ENCODE results near the gene NRF1.

The NRF1 gene

DNA sequence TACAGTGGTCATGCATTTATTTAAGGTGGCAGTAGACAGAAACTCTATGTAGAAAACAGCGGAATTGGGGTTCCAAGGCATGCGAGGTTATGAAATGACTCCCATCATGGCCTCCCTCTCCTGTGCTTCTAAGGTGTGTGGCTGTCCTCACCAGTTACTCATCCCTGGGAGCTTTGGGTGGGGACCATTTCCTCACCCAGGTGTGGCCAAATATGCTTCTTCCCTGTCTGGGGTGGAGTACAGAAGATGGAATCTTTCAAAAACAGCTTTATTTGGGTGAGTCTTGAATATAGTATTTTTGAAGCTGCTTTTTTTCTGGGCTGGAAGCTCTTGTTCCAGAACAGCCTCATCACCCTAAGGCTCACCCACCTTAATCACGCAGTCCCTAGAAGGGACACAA lies 139.0 kb downstream of the NRF1 start:
- H3K27ac Mint-ChIP-seq, result no peak overlapping the region
- no peak overlapping the region for H3K4me3 Mint-ChIP-seq
- H3K27me3 Mint-ChIP-seq, result no peaks in the 10 kb centered on the region
- H3K9me3 Mint-ChIP-seq, result no peaks in the 10 kb centered on the region
- no peaks in the 10 kb centered on the region for H3K4me1 Mint-ChIP-seq
- peaks cover 10% of the 10 kb centered on the region for H3K36me3 Mint-ChIP-seq

DNA sequence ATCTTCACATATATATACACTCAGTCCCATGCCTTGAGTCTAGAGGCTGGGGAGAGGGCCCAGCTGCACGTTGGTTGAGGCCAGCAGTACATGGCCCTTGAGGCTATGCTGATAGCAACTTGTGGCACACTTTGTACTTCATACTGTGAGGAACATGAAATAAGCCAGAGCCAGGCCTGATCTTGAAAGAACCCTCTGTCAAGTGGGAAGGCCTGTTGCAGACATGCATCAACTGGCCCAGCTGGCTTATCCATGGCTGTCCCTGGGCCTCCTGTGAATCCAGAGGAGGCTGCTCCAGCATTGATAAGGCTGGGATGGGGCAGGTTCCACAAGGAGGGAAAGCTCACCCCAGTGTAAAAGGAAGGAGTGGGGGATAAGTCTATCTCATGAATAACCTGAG lies 140.4 kb downstream of the NRF1 start:
- H3K4me1 Mint-ChIP-seq, result no peaks in the 10 kb centered on the region
- H3K36me3 Mint-ChIP-seq, result peaks cover 12% of the 10 kb centered on the region
- H3K4me3 Mint-ChIP-seq, result no peak overlapping the region
- no peaks in the 10 kb centered on the region for H3K27me3 Mint-ChIP-seq
- H3K9me3 Mint-ChIP-seq, result no peaks in the 10 kb centered on the region
- H3K27ac Mint-ChIP-seq, result no peak overlapping the region

DNA sequence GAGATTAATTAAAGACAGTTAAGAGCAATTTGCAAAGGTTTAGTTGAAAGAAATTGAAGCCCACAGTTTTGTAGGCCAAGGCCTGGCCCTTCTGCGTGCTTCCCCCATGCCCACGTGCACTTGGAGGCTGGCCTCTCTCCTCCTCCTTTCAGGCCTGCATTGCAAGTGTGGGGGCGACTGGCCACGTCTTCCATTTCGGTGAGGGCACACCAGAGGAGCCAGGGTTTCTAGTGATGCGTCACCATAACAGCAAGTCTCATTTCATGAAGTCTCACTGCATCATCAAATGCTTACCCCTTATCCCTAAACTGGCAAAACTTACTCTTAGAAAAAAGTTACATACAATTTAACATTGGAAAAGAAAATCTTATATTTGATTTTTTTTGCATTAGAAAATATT lies 141.2 kb downstream of the NRF1 start:
- Mint-ChIP-seq H3K4me1 (no peaks in the 10 kb centered on the region), H3K36me3 (peaks cover 14% of the 10 kb centered on the region), H3K27ac (no peak overlapping the region), H3K27me3 (no peaks in the 10 kb centered on the region), H3K4me3 (no peak overlapping the region), H3K9me3 (no peaks in the 10 kb centered on the region)

DNA sequence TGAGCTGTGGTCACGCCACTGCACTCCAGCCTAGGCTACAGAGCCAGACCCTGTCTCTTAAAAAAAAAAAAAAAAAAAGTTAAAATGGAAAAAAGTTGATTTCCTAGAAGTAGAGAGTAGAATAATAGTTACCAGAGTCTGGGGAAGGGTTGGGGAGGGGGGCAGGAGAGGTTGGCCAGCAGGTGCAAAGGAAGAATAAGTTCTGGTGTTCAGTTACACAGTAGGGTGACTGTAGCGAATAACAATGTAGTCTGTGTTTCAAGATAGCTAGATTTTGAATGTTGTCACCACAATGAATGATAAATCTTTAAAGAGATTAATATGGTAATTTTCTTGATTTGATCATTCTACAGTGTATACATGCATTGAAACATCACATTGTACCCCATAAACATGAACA lies 142.9 kb downstream of the NRF1 start:
- peaks cover 14% of the 10 kb centered on the region for H3K36me3 Mint-ChIP-seq
- H3K27ac Mint-ChIP-seq, result no peak overlapping the region
- no peaks in the 10 kb centered on the region for H3K27me3 Mint-ChIP-seq
- H3K4me1 Mint-ChIP-seq, result no peaks in the 10 kb centered on the region
- H3K4me3 Mint-ChIP-seq, result no peak overlapping the region
- no peaks in the 10 kb centered on the region for H3K9me3 Mint-ChIP-seq

DNA sequence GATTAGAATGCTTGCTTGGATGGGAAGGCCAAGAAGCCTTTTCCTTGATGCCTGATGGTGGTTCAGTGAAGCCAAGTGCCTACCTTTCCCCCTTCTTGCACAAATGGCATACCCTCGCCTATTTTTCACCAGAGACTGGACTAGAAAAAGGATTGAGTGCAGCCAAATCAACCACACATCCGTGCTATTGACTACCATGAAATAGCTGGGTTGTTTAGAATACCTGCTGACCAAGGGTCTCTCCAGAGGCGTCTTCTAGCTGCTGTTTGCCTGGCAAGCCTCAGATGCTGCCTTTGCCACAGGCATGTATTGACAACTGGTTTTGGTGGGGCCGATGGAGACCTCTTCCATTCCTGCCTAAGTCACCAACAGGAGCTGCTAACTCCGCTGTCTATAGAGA lies 146.5 kb downstream of the NRF1 start:
- Mint-ChIP-seq H3K9me3 (no peaks in the 10 kb centered on the region), H3K36me3 (peaks cover 8% of the 10 kb centered on the region), H3K4me3 (no peak overlapping the region), H3K27ac (no peak overlapping the region), H3K27me3 (no peaks in the 10 kb centered on the region), H3K4me1 (no peaks in the 10 kb centered on the region)

DNA sequence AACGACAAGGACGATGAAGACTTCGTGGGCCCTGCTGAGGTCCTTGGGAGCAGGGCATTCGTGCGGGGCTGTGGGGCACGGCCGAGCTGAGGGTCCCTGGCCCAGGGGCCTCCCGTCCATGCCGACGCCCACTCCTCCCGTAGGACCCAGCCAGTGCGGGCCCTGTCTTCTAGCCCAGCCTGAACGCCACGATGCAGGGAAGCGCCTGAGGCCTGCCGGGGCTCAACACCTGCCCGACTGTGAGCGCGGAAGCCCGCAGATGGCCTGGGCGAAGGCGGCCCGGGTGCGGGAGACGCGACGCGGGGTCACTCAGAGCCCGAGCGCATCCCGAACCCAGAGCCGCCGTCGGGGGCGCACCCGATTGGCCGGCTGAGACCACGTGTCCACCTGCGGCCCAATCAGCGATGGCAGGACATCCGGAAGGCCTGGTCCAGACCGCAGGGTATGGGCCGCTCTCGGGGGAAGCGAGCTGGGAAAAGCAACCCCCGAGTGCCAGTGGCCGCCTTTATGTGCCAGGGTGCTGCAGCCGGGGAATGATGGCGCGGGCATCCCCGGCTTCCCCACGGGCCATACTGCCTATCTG lies 151.0 kb downstream of the NRF1 start:
- Mint-ChIP-seq H3K9me3 (no peaks in the 10 kb centered on the region), H3K4me3 (no peak overlapping the region), H3K27ac (no peak overlapping the region), H3K27me3 (no peaks in the 10 kb centered on the region), H3K36me3 (peaks cover 2% of the 10 kb centered on the region), H3K4me1 (no peaks in the 10 kb centered on the region)

DNA sequence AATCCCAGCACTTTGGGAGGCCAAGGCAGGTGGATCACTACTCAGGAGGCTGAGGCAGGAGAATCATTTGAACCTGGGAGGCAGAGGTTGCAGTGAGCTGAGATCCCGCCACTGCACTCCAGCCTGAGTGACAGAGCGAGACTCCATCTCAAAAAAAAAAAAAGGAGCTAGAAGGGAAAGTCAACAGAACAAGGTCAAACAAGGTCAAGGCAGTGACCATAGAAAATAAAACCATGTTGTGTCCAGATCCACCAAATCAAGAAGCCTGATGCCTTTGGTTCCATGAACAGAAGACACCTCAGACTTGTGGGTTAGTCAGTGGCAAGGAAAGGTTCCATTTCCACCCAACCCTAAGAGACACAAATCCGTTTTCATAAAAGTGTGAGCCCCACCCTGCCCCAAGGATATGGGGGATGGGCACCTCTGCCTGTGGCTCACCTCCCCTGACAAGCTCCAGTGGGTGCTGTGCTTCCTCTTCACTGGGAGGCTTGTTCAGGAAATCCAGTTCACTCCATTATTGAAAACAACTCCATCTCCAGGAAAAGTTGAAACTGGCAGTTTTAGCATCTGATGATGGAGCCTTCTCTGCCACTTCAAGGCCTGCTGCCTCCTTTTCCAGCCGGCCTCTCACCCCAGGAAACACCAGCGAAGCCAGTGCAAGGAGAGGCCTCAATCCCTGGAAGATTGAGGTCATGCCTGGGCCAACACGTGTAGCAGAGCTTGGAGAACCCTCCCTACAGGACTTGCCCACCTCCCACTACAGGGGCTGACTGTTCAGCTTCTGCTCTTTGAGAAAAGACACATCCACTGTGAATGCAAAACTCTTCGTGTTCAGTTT lies 152.9 kb downstream of the NRF1 start:
- H3K27me3 Mint-ChIP-seq, result no peaks in the 10 kb centered on the region
- H3K4me1 Mint-ChIP-seq, result no peaks in the 10 kb centered on the region
- no peaks in the 10 kb centered on the region for H3K9me3 Mint-ChIP-seq
- no peak overlapping the region for H3K4me3 Mint-ChIP-seq
- H3K36me3 Mint-ChIP-seq, result no peaks in the 10 kb centered on the region
- H3K27ac Mint-ChIP-seq, result no peak overlapping the region

DNA sequence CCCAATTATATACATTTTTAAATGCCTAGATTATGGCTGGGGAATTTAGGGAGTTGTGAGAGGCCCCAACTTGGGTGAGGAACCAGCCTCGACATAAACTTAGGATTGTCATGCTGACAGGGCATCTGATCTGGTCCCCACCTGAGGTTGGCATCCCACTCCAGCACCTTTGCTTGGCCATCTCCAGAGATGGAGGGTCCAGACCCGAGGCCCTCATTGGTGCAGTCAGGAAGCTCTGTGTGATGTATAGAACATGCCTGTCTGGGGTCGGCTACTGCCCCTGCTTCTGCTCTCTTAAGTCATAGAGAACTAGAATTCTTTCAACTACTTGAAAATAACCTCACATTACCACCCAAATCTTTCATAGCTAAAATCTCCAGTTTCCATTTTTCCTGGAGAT lies 153.8 kb downstream of the NRF1 start:
- Mint-ChIP-seq H3K36me3 (no peaks in the 10 kb centered on the region), H3K4me3 (no peak overlapping the region), H3K27ac (no peak overlapping the region), H3K4me1 (no peaks in the 10 kb centered on the region), H3K27me3 (no peaks in the 10 kb centered on the region), H3K9me3 (no peaks in the 10 kb centered on the region)

DNA sequence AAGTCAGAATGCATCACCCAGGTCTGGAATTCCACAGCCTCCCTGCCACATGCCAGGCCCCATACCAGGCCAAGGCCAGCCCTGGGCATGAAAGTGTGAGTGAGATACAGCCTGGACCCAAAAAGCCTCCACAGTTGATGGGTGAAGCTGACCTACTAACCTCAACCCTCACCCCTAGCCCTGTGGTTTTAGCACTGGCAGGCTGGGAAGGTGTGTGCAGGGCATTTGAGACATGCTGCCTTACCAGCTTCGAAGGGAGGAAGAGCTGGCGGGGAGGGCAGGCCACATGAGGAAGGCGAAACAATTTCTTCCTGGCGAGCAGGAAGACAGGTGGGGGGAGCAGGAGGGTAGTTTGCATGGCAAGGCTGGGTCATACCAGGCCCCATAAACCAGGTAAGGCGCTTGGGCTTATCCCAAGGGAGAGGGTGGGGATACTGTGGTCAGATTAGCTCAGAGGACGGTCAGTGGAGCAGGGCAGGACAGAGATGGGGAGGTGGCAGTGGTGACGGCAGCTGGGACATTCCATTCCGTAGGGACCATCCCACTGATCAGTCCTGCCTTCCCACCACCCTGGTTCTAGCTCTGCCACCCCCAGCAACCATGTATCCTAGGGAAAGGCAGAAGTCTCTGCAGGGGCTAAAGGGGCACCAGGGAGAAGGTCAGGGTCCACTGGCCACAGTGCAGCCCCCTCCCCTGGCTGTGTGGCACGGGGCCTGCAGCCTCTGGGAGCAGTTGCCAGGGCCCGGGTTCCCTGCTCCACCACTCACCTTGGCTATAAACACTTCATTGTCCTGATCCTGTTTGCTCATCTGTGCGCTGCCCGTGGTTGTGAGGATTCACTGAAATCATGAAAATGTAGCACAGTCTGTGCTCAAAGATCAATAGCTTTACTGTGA lies 155.8 kb downstream of the NRF1 start:
- Mint-ChIP-seq H3K36me3 (no peaks in the 10 kb centered on the region), H3K4me1 (no peaks in the 10 kb centered on the region), H3K27ac (no peak overlapping the region), H3K4me3 (no peak overlapping the region), H3K9me3 (no peaks in the 10 kb centered on the region), H3K27me3 (no peaks in the 10 kb centered on the region)

DNA sequence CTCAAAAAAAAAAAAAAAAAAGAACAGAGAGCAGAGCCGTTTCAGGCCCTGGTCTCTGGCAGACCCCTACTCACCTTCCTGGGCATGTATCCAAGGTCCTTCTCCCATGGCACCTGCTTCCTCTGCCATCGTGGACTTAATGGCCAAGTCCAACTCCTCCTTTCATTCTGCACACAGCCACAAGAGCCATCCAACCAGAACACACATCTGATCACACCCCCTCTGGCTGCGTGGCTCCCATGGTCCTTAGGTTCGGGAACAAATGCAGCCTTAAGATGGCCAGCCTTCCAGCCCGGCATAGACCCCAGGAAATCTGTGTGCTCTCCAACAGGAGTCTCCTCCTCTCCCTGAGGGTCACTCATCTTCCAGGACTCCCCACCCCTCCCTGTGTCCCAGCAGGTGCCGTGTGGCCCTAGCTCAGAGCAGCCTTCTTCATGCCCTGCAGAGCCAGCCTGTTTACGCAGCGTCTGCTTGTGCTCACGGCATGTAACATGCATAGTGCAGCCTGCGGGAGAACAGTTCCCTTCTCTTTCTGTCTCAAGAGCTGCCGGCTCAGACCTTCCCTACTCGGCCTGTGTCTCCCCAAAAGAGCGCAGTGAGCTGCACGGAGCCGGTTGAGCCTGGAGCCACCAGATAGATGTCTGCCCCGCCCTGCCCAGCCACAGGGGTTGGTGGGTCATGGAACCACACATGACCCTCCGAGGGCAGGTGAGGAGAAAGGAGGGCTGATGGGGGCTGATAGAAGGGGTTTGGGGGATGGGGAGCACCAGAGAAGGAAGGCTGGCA lies 157.3 kb downstream of the NRF1 start:
- no peaks in the 10 kb centered on the region for H3K36me3 Mint-ChIP-seq
- H3K9me3 Mint-ChIP-seq, result no peaks in the 10 kb centered on the region
- H3K27me3 Mint-ChIP-seq, result no peaks in the 10 kb centered on the region
- no peak overlapping the region for H3K4me3 Mint-ChIP-seq
- H3K27ac Mint-ChIP-seq, result no peak overlapping the region
- no peaks in the 10 kb centered on the region for H3K4me1 Mint-ChIP-seq

DNA sequence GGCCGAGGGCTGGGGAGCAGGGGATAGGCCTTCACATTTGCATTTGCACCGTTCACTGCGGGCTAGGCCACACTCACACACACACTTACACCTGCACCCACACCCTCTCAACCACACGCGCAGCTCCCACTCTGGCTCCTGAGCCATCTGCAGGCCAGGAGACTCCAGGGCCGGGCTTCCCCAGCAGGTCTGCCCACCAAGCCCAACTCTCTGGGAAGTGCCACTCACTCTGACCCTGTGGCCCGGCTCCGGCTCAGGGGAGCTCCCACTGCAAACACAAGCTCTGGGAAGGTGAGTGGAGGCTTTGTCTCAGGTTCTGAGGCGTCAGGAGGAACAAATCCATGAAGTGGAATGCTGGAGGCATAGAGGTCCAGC lies 157.9 kb downstream of the NRF1 start:
- Mint-ChIP-seq H3K4me1 (no peaks in the 10 kb centered on the region), H3K27me3 (no peaks in the 10 kb centered on the region), H3K4me3 (no peak overlapping the region), H3K27ac (no peak overlapping the region), H3K9me3 (no peaks in the 10 kb centered on the region), H3K36me3 (no peaks in the 10 kb centered on the region)

DNA sequence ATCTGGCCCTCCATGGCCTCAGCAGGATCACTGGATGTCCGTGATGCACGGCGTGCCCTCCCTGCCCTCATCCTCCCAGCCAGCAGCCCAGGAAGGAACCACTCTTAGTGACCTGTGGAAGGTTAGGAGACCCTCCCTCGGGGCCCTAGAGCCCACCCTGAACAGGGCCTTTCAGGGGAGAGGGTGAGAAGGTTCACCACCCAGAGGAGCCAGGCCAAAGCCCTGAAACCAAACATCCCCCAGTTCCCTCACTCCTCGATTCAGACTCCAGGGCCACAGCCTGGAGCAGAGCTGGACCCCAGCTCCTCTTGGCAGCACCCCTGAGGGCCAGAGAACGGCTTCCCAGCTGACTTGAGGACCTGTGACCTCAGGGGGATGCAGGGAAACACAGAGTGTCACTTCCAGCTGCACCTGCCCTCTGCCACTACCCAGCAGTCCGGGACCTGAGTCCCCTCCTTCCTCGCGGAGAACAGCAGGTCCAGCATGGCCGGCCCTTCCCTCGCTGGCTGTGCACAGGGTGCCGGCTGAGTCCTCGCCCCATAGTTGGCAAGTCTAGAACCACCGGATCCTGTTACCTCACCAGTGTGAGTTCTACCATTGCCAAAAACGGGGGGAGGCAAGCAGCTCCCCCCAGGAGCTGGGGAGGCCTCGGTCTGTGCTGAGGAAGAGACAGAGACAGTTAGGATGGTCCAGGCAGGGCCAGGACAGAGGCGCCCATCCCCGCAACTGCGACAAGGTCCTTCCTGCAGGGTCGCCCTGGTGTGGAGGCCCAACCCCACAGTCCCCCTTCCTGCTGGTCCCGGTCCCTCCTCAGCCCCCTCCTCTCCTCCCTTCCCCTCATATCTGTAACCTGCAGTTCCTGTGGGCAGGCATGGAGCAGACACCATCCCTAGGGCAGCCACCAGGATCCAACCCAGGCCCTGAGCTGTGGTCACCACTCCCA lies 158.6 kb downstream of the NRF1 start:
- Mint-ChIP-seq H3K27ac (no peak overlapping the region), H3K27me3 (no peaks in the 10 kb centered on the region), H3K36me3 (no peaks in the 10 kb centered on the region), H3K4me1 (no peaks in the 10 kb centered on the region), H3K9me3 (no peaks in the 10 kb centered on the region), H3K4me3 (no peak overlapping the region)

DNA sequence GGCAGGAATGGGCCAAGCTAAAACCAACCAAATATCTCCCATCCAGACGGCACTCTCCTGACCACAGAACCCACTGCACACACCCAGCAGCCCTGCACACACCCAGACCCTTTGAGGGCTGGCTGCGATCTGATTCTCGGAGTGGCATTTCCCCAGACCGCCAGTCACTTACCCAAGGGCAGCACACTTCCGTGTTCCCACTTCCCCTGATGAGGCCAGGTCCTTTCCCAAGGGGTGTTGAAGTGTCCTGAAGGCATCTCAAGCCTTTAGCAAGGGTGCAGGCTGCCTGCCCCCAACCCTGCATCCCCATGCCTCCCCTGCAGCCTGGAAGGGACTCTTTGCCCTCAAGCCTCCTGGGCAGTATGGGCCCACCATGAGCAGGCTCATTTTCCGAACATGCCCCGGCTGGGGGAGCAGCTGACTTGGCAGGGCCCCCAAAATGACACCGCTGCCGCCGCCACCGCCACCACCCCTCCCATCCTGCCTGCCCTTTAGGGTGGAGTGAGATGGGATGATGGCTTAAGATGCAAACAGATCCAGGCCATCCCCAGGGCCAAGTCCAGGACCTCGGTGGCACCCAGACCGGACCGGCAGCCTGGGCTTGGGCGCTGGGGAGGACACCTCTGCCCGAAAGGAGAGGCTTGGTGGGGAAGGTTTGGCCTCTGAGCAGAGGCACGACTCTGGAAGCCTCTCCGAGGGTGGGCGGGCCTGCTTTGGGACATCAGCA lies 159.8 kb downstream of the NRF1 start:
- Mint-ChIP-seq H3K27ac (no peak overlapping the region), H3K27me3 (no peaks in the 10 kb centered on the region), H3K4me1 (no peaks in the 10 kb centered on the region), H3K4me3 (no peak overlapping the region), H3K9me3 (no peaks in the 10 kb centered on the region), H3K36me3 (no peaks in the 10 kb centered on the region)

DNA sequence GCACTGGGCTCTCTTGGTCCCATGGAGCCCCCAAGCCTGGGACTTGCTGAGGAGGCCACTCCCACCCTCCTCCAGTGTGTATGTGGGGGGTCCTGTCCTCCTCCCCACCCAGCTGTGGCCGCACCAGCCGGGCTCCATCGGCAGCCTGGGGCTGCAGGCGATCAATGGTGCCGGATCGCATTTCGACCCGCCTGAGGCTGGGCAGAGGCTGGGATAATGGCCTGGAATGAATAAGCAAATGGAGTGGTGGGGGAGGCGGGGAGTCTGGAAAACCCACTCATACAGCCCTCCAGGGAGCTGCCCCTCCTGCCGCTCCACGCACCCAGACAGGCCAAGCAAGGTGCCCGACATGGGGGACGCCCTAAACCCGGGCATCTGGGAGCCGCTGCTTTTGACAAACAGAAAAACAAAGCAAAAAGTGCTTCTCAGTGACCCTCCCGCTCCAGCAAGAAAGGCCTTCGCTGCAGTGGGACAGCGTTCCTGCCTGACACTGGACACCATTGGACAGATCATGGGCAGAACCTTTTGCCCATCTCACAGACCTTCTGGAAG lies 160.5 kb downstream of the NRF1 start:
- H3K27ac Mint-ChIP-seq, result no peak overlapping the region
- H3K4me3 Mint-ChIP-seq, result no peak overlapping the region
- no peaks in the 10 kb centered on the region for H3K36me3 Mint-ChIP-seq
- H3K4me1 Mint-ChIP-seq, result no peaks in the 10 kb centered on the region
- no peaks in the 10 kb centered on the region for H3K27me3 Mint-ChIP-seq
- no peaks in the 10 kb centered on the region for H3K9me3 Mint-ChIP-seq

Data from activated naive CD4-positive, alpha-beta T cell treated with anti-CD3 and anti-CD28 coated beads, Interleukin-2, amount 50 U/mL, for 24 hours (primary cell).